Measurements from ENCODE around the gene ATG4A. TPM values are rescaled to one million over a fixed set of nuclear protein-coding genes. Genes with fewer than 3 reads are reported as not detected.
A peak's percentile ranks its signal among the peaks of the same experiment; 100 is the strongest.

ATG4A gene
- total RNA-seq, 1 donor from 2014 or later = 11.5 TPM

- no peak overlapping the region for H3K4me3 Mint-ChIP-seq
- no peak overlapping the region for H3K27ac Mint-ChIP-seq
- no peak for TF ChIP-seq CTCF (conservative IDR thresholded peaks at IDR 0.05)
- H3K36me3 Mint-ChIP-seq = peaks cover 8% of the 10 kb centered on the region
- peaks cover 5% of the 10 kb centered on the region for H3K9me3 Mint-ChIP-seq
- no peaks in the 10 kb centered on the region for H3K27me3 Mint-ChIP-seq
- no peak for DNase-seq (ENCODE audit: extremely low spot score, unreplicated experiment)
- no peaks in the 10 kb centered on the region for H3K4me1 Mint-ChIP-seq (ENCODE audit: unreplicated experiment)
These were observed 67.6 kb downstream of the ATG4A start for GRCh38 chrX:108159028-108159670.

GRCh38 chrX:108160309-108160708 is 68.7 kb downstream of the ATG4A start:
- Mint-ChIP-seq H3K27me3 (no peaks in the 10 kb centered on the region), H3K27ac (no peak overlapping the region), H3K4me3 (no peak overlapping the region)

GRCh38 chrX:108162265-108162664 is 70.7 kb downstream of the ATG4A start:
- H3K27me3 Mint-ChIP-seq = no peaks in the 10 kb centered on the region
- TF ChIP-seq CTCF (conservative IDR thresholded peaks at IDR 0.05) = no peak
- H3K36me3 Mint-ChIP-seq = peaks cover 5% of the 10 kb centered on the region
- no peaks in the 10 kb centered on the region for H3K4me1 Mint-ChIP-seq (ENCODE audit: unreplicated experiment)
- DNase-seq (ENCODE audit: extremely low spot score, unreplicated experiment) = no peak
- H3K27ac Mint-ChIP-seq = no peak overlapping the region
- H3K9me3 Mint-ChIP-seq = peaks cover 5% of the 10 kb centered on the region
- no peak overlapping the region for H3K4me3 Mint-ChIP-seq

More at GRCh38 chrX:108160309-108160708, 68.7 kb downstream of the ATG4A start:
- Mint-ChIP-seq H3K4me1 (ENCODE audit: unreplicated experiment) (no peaks in the 10 kb centered on the region), H3K36me3 (peaks cover 8% of the 10 kb centered on the region), H3K9me3 (peaks cover 5% of the 10 kb centered on the region)
- no peak for DNase-seq (ENCODE audit: extremely low spot score, unreplicated experiment)
- no peak for TF ChIP-seq CTCF (conservative IDR thresholded peaks at IDR 0.05)

- DNase-seq (ENCODE audit: extremely low spot score, unreplicated experiment) = no peak
- H3K4me3 Mint-ChIP-seq = no peak overlapping the region
- H3K27ac Mint-ChIP-seq = no peak overlapping the region
- peaks cover 5% of the 10 kb centered on the region for H3K36me3 Mint-ChIP-seq
- TF ChIP-seq CTCF (conservative IDR thresholded peaks at IDR 0.05) = no peak
- no peaks in the 10 kb centered on the region for H3K4me1 Mint-ChIP-seq (ENCODE audit: unreplicated experiment)
- no peaks in the 10 kb centered on the region for H3K27me3 Mint-ChIP-seq
- peaks cover 5% of the 10 kb centered on the region for H3K9me3 Mint-ChIP-seq
These were observed 71.9 kb downstream of the ATG4A start for GRCh38 chrX:108163333-108164082.

- peaks cover 5% of the 10 kb centered on the region for H3K36me3 Mint-ChIP-seq
- peaks cover 5% of the 10 kb centered on the region for H3K9me3 Mint-ChIP-seq
- no peaks in the 10 kb centered on the region for H3K27me3 Mint-ChIP-seq
- H3K4me3 Mint-ChIP-seq = no peak overlapping the region
- DNase-seq (ENCODE audit: extremely low spot score, unreplicated experiment) = no peak
- peak; percentile 68 for TF ChIP-seq CTCF (conservative IDR thresholded peaks at IDR 0.05)
- no peaks in the 10 kb centered on the region for H3K4me1 Mint-ChIP-seq (ENCODE audit: unreplicated experiment)
- H3K27ac Mint-ChIP-seq = peak overlapping the region; percentile 26
These were observed 74.0 kb downstream of the ATG4A start for GRCh38 chrX:108165383-108166111.
